Mesothelial cell of epicardium (in vitro differentiated cells): ENCODE results near the gene PKIB. TPM values are rescaled to one million over a fixed set of nuclear protein-coding genes. Genes with fewer than 3 reads are reported as not detected.

ENCODE experiments used
- DNase-seq, 2 experiments: peaks; one replicate each; pipeline ENCODE4 v3.0.0; 2021; ENCODE audit warnings: low spot score in 2 of 2; ENCODE audit not compliant: unreplicated experiment in 2 of 2
- H3K27ac Mint-ChIP-seq: 2 replicates; pipeline ENCODE4 v1.8.0; 2021; ENCODE audit warnings: mixed read lengths
- H3K27me3 Mint-ChIP-seq: 2 replicates; pipeline ENCODE4 v1.8.0; 2021; ENCODE audit warnings: low read depth, mixed read lengths
- H3K36me3 Mint-ChIP-seq: 2 replicates; pipeline ENCODE4 v1.8.0; 2021; ENCODE audit warnings: mixed read lengths
- H3K4me1 Mint-ChIP-seq: 2 replicates; pipeline ENCODE4 v1.8.0; 2021; ENCODE audit warnings: mixed read lengths
- H3K4me3 Mint-ChIP-seq: 2 replicates; pipeline ENCODE4 v1.8.0; 2021; ENCODE audit warnings: mild to moderate bottlenecking, moderate library complexity, mixed read lengths
- H3K9me3 Mint-ChIP-seq: 2 replicates; pipeline ENCODE4 v1.8.0; 2021; ENCODE audit warnings: mixed read lengths
- total RNA-seq: library from RNA; stranded (reverse); gene quantifications from 3 replicates; pipeline ENCODE4 v1.2.1, GENCODE V29; 2021
- TF ChIP-seq, protein P1 (sequence below): fragments of 200-600 bp; sonication (generic); IDR thresholded peaks from one replicate; pipeline ENCODE4 v1.5.0; 2021; ENCODE audit warnings: antibody characterized with exemption; ENCODE audit not compliant: unreplicated experiment

The PKIB gene
- total RNA-seq, 1 donor from 2014 or later = 48.9 TPM

- H3K27ac Mint-ChIP-seq = no peak overlapping the region
Observed at GRCh38 chr6:122612838-122613237, 2.6 kb downstream of the PKIB start.

GRCh38 chr6:122614303-122614702 lies 4.1 kb downstream of the PKIB start:
- peaks cover 25% of the 10 kb centered on the region for H3K36me3 Mint-ChIP-seq
- no peak for DNase-seq
- H3K9me3 Mint-ChIP-seq = peaks cover 23% of the 10 kb centered on the region
- H3K4me1 Mint-ChIP-seq = peaks cover 17% of the 10 kb centered on the region
- TF ChIP-seq, protein P1, sequence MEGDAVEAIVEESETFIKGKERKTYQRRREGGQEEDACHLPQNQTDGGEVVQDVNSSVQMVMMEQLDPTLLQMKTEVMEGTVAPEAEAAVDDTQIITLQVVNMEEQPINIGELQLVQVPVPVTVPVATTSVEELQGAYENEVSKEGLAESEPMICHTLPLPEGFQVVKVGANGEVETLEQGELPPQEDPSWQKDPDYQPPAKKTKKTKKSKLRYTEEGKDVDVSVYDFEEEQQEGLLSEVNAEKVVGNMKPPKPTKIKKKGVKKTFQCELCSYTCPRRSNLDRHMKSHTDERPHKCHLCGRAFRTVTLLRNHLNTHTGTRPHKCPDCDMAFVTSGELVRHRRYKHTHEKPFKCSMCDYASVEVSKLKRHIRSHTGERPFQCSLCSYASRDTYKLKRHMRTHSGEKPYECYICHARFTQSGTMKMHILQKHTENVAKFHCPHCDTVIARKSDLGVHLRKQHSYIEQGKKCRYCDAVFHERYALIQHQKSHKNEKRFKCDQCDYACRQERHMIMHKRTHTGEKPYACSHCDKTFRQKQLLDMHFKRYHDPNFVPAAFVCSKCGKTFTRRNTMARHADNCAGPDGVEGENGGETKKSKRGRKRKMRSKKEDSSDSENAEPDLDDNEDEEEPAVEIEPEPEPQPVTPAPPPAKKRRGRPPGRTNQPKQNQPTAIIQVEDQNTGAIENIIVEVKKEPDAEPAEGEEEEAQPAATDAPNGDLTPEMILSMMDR = no peak
- H3K27me3 Mint-ChIP-seq = peaks cover 20% of the 10 kb centered on the region
- H3K27ac Mint-ChIP-seq = no peak overlapping the region
- no peak overlapping the region for H3K4me3 Mint-ChIP-seq

More at GRCh38 chr6:122612838-122613237, 2.6 kb downstream of the PKIB start:
- H3K36me3 Mint-ChIP-seq = peaks cover 25% of the 10 kb centered on the region
- H3K4me1 Mint-ChIP-seq = peaks cover 14% of the 10 kb centered on the region
- TF ChIP-seq, protein P1 = no peak
- H3K9me3 Mint-ChIP-seq = peaks cover 27% of the 10 kb centered on the region
- H3K27me3 Mint-ChIP-seq = peaks cover 21% of the 10 kb centered on the region
- DNase-seq = no peak
- H3K4me3 Mint-ChIP-seq = no peak overlapping the region

DNA sequence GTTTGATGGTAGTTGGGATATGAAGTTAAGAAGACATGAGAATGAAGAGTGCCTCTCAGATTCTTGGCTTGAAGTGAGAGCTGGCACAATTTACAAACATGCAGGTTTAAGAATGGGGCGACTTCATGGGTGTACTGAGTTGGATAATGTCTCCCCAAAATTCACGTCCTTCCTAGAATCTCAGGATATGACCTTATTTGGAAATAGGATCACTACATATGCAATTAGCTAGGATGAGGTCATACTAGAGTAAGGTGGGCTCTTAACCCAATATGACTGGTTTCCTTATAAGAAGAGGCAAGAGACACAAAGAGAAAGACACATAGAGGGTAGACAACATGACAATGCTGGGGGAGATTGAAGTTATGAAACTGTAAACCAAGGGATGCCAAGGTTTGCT lies 5.2 kb downstream of the PKIB start:
- peaks cover 20% of the 10 kb centered on the region for H3K4me1 Mint-ChIP-seq
- H3K4me3 Mint-ChIP-seq = no peak overlapping the region
- H3K9me3 Mint-ChIP-seq = peaks cover 23% of the 10 kb centered on the region
- peaks cover 15% of the 10 kb centered on the region for H3K27me3 Mint-ChIP-seq
- no peak overlapping the region for H3K27ac Mint-ChIP-seq
- no peak for DNase-seq
- TF ChIP-seq, protein P1 = no peak
- peaks cover 25% of the 10 kb centered on the region for H3K36me3 Mint-ChIP-seq

DNA sequence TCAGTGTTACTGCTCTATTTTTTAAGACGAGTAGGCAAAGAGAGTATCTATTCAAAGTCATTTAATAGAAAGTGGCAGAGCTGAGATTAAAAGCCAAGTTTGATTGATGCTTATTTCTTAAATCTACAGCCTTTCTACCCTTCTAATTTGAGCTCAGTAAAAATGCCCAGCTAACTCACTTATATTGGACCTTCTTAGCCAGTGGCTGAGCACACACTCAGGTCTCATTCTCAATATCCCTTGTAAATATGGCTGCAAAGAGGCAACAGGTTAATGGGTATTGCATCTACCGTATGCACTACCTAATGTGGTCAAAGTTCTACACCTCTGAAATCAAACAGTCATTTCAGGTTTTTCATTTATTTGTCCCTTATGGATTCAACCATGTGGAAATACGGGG lies 6.7 kb downstream of the PKIB start:
- Mint-ChIP-seq H3K27me3 (peaks cover 6% of the 10 kb centered on the region), H3K36me3 (peaks cover 25% of the 10 kb centered on the region), H3K4me3 (no peak overlapping the region), H3K4me1 (peaks cover 27% of the 10 kb centered on the region), H3K27ac (no peak overlapping the region), H3K9me3 (peaks cover 23% of the 10 kb centered on the region)
- TF ChIP-seq, protein P1 = no peak
- DNase-seq = no peak

DNA sequence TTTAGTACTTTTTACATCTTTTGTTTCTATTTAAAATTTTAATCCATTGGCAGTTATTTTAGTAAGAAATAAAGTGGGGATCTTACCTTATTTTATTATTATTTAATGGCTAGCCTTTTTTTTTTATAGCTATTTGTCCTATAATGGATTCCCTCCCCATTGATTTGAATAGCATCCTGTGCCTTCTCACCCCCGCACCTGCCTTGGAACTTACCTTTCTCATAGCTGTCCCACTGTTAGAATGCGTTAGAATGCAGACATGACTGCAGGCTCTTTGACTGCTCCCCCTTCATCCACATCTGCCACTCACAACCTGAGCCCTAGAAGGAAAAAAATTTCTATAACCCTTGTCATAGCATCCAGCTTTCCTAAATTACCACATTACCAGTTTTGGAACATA lies 9.1 kb downstream of the PKIB start:
- H3K36me3 Mint-ChIP-seq = peaks cover 22% of the 10 kb centered on the region
- DNase-seq = no peak
- TF ChIP-seq, protein P1 = no peak
- no peak overlapping the region for H3K27ac Mint-ChIP-seq
- peaks cover 3% of the 10 kb centered on the region for H3K27me3 Mint-ChIP-seq
- H3K4me3 Mint-ChIP-seq = no peak overlapping the region
- peaks cover 20% of the 10 kb centered on the region for H3K9me3 Mint-ChIP-seq
- peaks cover 48% of the 10 kb centered on the region for H3K4me1 Mint-ChIP-seq

- no peak for DNase-seq
- no peak overlapping the region for H3K4me3 Mint-ChIP-seq
- TF ChIP-seq, protein P1 = no peak
- peaks cover 3% of the 10 kb centered on the region for H3K27me3 Mint-ChIP-seq
- H3K4me1 Mint-ChIP-seq = peaks cover 54% of the 10 kb centered on the region
- H3K27ac Mint-ChIP-seq = no peak overlapping the region
- H3K9me3 Mint-ChIP-seq = peaks cover 16% of the 10 kb centered on the region
- H3K36me3 Mint-ChIP-seq = peaks cover 18% of the 10 kb centered on the region
Observed at GRCh38 chr6:122620428-122620827, 10.2 kb downstream of the PKIB start.
